ENCODE results near the gene WASF1. TPM values are rescaled to one million over a fixed set of nuclear protein-coding genes. Genes with fewer than 3 reads are reported as not detected.

Gene WASF1
- total RNA-seq, 1 experiment from 2014 or later: 3.0 TPM

DNA sequence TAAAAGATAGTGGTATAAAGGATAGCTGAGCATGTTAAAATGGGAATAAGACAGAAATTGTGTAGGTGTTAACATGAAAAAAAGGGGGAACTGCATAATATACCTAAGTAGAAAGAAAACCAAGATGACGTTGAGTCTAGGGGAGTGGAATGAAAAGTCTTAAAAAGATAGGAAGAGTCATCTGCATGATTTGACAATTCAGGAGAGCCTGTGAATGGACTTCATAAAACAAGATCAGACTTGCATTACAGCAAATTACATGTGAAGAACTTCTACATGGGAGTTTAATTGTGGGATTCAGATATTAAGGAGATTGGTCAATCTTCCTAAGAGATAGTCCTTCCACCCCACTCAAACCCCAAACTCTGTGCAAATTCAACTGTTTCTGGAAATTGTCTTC lies 85.5 kb downstream of the WASF1 start:
- POLR2A ChIA-PET (ENCODE audit: unreplicated experiment): no interaction called here
- no peaks in the 10 kb centered on the region for H4K20me1 ChIP-seq (ENCODE audit: low read length)
- no peak overlapping the region for H3K9ac ChIP-seq (ENCODE audit: low read length)
- no peak overlapping the region for H3K27ac ChIP-seq (ENCODE audit: low read length)
- H3K36me3 ChIP-seq (ENCODE audit: low read depth, low read length): no peaks in the 10 kb centered on the region
- no peaks in the 10 kb centered on the region for H3K27me3 ChIP-seq (ENCODE audit: low read length)
- H3K79me2 ChIP-seq (ENCODE audit: low read length): no peaks in the 10 kb centered on the region
- ATAC-seq (no peak), DNase-seq (no peak)
- intact Hi-C loops (cut with micrococcal nuclease): no loop called here
- H3K4me3 ChIP-seq (ENCODE audit: low read length): no peak overlapping the region
- CTCF ChIA-PET: no interaction called here
- no peak overlapping the region for H3K4me2 ChIP-seq (ENCODE audit: low read length)
- TF ChIP-seq EZH2phosphoT487 (IDR thresholded peaks at IDR 0.05; ENCODE audit: borderline replicate concordance, low read length) (no peak), EZH2 (IDR thresholded peaks at IDR 0.05; ENCODE audit: low read length, unreplicated experiment) (no peak)
- TF ChIP-seq, protein P1, sequence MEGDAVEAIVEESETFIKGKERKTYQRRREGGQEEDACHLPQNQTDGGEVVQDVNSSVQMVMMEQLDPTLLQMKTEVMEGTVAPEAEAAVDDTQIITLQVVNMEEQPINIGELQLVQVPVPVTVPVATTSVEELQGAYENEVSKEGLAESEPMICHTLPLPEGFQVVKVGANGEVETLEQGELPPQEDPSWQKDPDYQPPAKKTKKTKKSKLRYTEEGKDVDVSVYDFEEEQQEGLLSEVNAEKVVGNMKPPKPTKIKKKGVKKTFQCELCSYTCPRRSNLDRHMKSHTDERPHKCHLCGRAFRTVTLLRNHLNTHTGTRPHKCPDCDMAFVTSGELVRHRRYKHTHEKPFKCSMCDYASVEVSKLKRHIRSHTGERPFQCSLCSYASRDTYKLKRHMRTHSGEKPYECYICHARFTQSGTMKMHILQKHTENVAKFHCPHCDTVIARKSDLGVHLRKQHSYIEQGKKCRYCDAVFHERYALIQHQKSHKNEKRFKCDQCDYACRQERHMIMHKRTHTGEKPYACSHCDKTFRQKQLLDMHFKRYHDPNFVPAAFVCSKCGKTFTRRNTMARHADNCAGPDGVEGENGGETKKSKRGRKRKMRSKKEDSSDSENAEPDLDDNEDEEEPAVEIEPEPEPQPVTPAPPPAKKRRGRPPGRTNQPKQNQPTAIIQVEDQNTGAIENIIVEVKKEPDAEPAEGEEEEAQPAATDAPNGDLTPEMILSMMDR (conservative IDR thresholded peaks at IDR 0.05; ENCODE audit: low read depth, low read length): no peak
- no peaks in the 10 kb centered on the region for H3K9me2 ChIP-seq (replicated peaks; ENCODE audit: low read length)
- H3K9me3 ChIP-seq (ENCODE audit: low read length): no peaks in the 10 kb centered on the region
- no peaks in the 10 kb centered on the region for H3K4me1 ChIP-seq (ENCODE audit: insufficient read depth, low read length)
- H2AFZ ChIP-seq (ENCODE audit: low read length): no peak overlapping the region
- H3F3A ChIP-seq (ENCODE audit: low read length, unreplicated experiment): no peaks in the 10 kb centered on the region
- no TSS peak for BruUV-seq (replicated peaks)

DNA sequence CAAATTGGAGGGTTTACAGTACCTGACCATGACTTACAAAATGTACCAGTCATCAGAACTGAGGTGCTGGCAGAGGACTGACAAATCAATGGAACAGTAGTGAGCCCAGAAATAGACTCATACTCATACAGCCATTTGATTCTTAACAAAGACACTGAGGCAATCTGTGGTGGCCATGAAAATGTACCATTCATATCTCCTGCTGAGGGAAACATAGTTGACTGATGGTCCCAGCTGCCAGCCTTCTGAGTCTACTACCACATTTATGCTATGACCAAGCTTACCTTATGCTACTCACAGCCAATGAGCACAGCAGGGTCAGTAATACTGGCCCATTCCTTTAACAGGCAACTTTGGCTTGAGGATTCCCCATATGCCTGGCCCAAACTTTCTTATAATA lies 88.6 kb downstream of the WASF1 start:
- Histone ChIP-seq H3F3A (ENCODE audit: low read length, unreplicated experiment) (no peaks in the 10 kb centered on the region), H2AFZ (ENCODE audit: low read length) (no peak overlapping the region), H3K9ac (ENCODE audit: low read length) (no peak overlapping the region), H3K9me3 (ENCODE audit: low read length) (no peaks in the 10 kb centered on the region), H4K20me1 (ENCODE audit: low read length) (no peaks in the 10 kb centered on the region), H3K9me2 (replicated peaks; ENCODE audit: low read length) (no peaks in the 10 kb centered on the region), H3K27ac (ENCODE audit: low read length) (no peak overlapping the region), H3K4me1 (ENCODE audit: insufficient read depth, low read length) (no peaks in the 10 kb centered on the region), H3K79me2 (ENCODE audit: low read length) (no peaks in the 10 kb centered on the region), H3K4me2 (ENCODE audit: low read length) (no peak overlapping the region), H3K27me3 (ENCODE audit: low read length) (no peaks in the 10 kb centered on the region), H3K36me3 (ENCODE audit: low read depth, low read length) (no peaks in the 10 kb centered on the region), H3K4me3 (ENCODE audit: low read length) (no peak overlapping the region)
- BruUV-seq (replicated peaks): no TSS peak
- no peak for DNase-seq
- POLR2A ChIA-PET (ENCODE audit: unreplicated experiment): no interaction called here
- intact Hi-C loops (cut with micrococcal nuclease): no loop called here
- no peak for ATAC-seq
- CTCF ChIA-PET: no interaction called here
- TF ChIP-seq, protein P1 (conservative IDR thresholded peaks at IDR 0.05; ENCODE audit: low read depth, low read length): no peak
- TF ChIP-seq EZH2phosphoT487 (IDR thresholded peaks at IDR 0.05; ENCODE audit: borderline replicate concordance, low read length) (no peak), EZH2 (IDR thresholded peaks at IDR 0.05; ENCODE audit: low read length, unreplicated experiment) (no peak)

DNA sequence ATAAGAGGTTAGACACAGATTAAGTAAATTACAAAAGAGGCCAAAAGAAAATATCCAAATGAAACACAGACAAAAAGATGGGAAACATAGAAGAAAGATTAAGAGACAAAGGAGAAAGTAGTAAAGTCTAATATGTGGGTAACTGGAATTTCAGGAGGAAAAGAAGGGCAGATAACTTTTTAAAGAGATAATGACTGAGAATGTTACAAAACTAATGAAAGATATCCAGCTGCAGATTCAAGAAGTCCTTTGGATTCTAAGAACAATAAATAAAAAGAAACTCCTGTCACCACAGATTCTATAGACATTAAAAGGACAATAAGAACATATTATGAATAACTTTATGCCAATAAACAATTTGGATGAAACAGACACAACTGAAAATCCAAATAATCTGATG lies 90.1 kb downstream of the WASF1 start:
- no peak overlapping the region for H3K9ac ChIP-seq (ENCODE audit: low read length)
- CTCF ChIA-PET: no interaction called here
- H3K4me1 ChIP-seq (ENCODE audit: insufficient read depth, low read length): no peaks in the 10 kb centered on the region
- H2AFZ ChIP-seq (ENCODE audit: low read length): no peak overlapping the region
- no peaks in the 10 kb centered on the region for H3K36me3 ChIP-seq (ENCODE audit: low read depth, low read length)
- DNase-seq: no peak
- H3K79me2 ChIP-seq (ENCODE audit: low read length): no peaks in the 10 kb centered on the region
- TF ChIP-seq EZH2 (IDR thresholded peaks at IDR 0.05; ENCODE audit: low read length, unreplicated experiment) (no peak), EZH2phosphoT487 (IDR thresholded peaks at IDR 0.05; ENCODE audit: borderline replicate concordance, low read length) (no peak)
- TF ChIP-seq, protein P1 (conservative IDR thresholded peaks at IDR 0.05; ENCODE audit: low read depth, low read length): no peak
- no peaks in the 10 kb centered on the region for H3K9me3 ChIP-seq (ENCODE audit: low read length)
- H4K20me1 ChIP-seq (ENCODE audit: low read length): no peaks in the 10 kb centered on the region
- no peak overlapping the region for H3K27ac ChIP-seq (ENCODE audit: low read length)
- H3K9me2 ChIP-seq (replicated peaks; ENCODE audit: low read length): no peaks in the 10 kb centered on the region
- no TSS peak for BruUV-seq (replicated peaks)
- ATAC-seq: no peak
- POLR2A ChIA-PET (ENCODE audit: unreplicated experiment): no interaction called here
- intact Hi-C loops (cut with micrococcal nuclease): no loop called here
- no peak overlapping the region for H3K4me2 ChIP-seq (ENCODE audit: low read length)
- no peak overlapping the region for H3K4me3 ChIP-seq (ENCODE audit: low read length)
- H3F3A ChIP-seq (ENCODE audit: low read length, unreplicated experiment): no peaks in the 10 kb centered on the region
- H3K27me3 ChIP-seq (ENCODE audit: low read length): no peaks in the 10 kb centered on the region

All from PC-3 (cell line).